SK-N-SH (cell line): ENCODE data around the gene NBDY. TPM values are rescaled to one million over a fixed set of nuclear protein-coding genes. Genes with fewer than 3 reads are reported as not detected.

Experiments
- CTCF ChIA-PET: fragments of 300-600, 350-600 bp; formaldehyde crosslinking; extraction: SDS; loops from one replicate; lab custom pipeline; 2021; lab: Yijun Ruan, JAX
- POLR2A ChIA-PET: fragments of 350-600 bp; sonication (Branson Sonifier 250); formaldehyde crosslinking; extraction: SDS; loops from one replicate; lab custom pipeline; 2020; ENCODE audit warnings: antibody characterized with exemption, inconsistent platforms; lab: Yijun Ruan, JAX
- DNase-seq: peaks from one replicate; pipeline ENCODE4 v3.0.0; 2012
- H2AFZ ChIP-seq: fragments of 200-600 bp; sonication (generic); 2 replicates; pipeline ENCODE4 v1.8.1; 2016; ENCODE audit warnings: antibody characterized with exemption, mild to moderate bottlenecking, low read depth
- H3F3A ChIP-seq: fragments of 200-600 bp; sonication (generic); replicated peaks from 2 replicates; pipeline ENCODE3; 2016; ENCODE audit warnings: antibody characterized with exemption, mild to moderate bottlenecking; ENCODE audit not compliant: insufficient read depth
- H3K27ac ChIP-seq, 2 experiments: fragments of 200-500 bp in 1 of 2; fragments of 200-600 bp in 1 of 2; sonication (Bioruptor generic) in 1 of 2; sonication (generic), shearing (Covaris generic) in 1 of 2; 2 replicates each; pipeline versions ENCODE4 v1.5.1 to v1.6.1; 2014 to 2016; ENCODE audit warnings: low read depth in 2 of 2, inconsistent platforms in 1 of 2, low read length in 1 of 2, mild to moderate bottlenecking in 1 of 2, mixed read lengths in 1 of 2
- H3K27me3 ChIP-seq: fragments of 200-600 bp; sonication (generic), shearing (Covaris generic); 2 replicates; pipeline ENCODE4 v1.6.1; 2016; ENCODE audit warnings: mixed run types; ENCODE audit not compliant: insufficient read depth
- H3K36me3 ChIP-seq, 2 experiments: fragments of 200-500 bp in 1 of 2; fragments of 200-600 bp in 1 of 2; sonication (Bioruptor generic) in 1 of 2; sonication (generic) in 1 of 2; replicated peaks in 1 of 2; 2 replicates each; pipeline versions ENCODE3 to v1.5.1; 2014 to 2016; ENCODE audit warnings: low read length in 1 of 2, mild to moderate bottlenecking in 1 of 2; ENCODE audit not compliant: insufficient read depth in 2 of 2, control insufficient read depth in 1 of 2
- H3K4me1 ChIP-seq, 2 experiments: fragments of 200-500 bp in 1 of 2; fragments of 200-600 bp in 1 of 2; sonication (Bioruptor generic) in 1 of 2; sonication (generic), shearing (Covaris generic) in 1 of 2; 2 replicates each; pipeline versions ENCODE4 v1.5.1 to v1.6.1; 2014 to 2016; ENCODE audit warnings: low read depth in 1 of 2, low read length in 1 of 2, mixed run types in 1 of 2; ENCODE audit not compliant: insufficient read depth in 2 of 2, control insufficient read depth in 1 of 2
- H3K4me2 ChIP-seq: fragments of 200-600 bp; sonication (generic), shearing (Covaris generic); 2 replicates; pipeline ENCODE4 v1.6.1; 2017; ENCODE audit warnings: mixed run types
- H3K4me3 ChIP-seq, 2 experiments: fragments of 200-500 bp in 1 of 2; fragments of 200-600 bp in 1 of 2; sonication (Bioruptor generic) in 1 of 2; sonication (generic), shearing (Covaris generic) in 1 of 2; 2 replicates each; pipeline versions ENCODE4 v1.5.1 to v1.8.1; 2014 to 2016; ENCODE audit warnings: low read depth in 2 of 2, inconsistent platforms in 1 of 2, low read length in 1 of 2, mild to moderate bottlenecking in 1 of 2, mixed read lengths in 1 of 2, moderate library complexity in 1 of 2
- H3K79me2 ChIP-seq: fragments of 200-600 bp; sonication (generic); 2 replicates; pipeline ENCODE4 v1.8.1; 2017; ENCODE audit warnings: mild to moderate bottlenecking; ENCODE audit not compliant: insufficient read depth
- H3K9ac ChIP-seq: fragments of 200-600 bp; sonication (generic); 2 replicates; pipeline ENCODE4 v1.6.1; 2017; ENCODE audit warnings: mixed run types
- H3K9me2 ChIP-seq: fragments of 200-600 bp; sonication (generic); 2 replicates; pipeline ENCODE4 v1.6.1; 2017; ENCODE audit warnings: mixed run types
- H3K9me3 ChIP-seq: fragments of 200-600 bp; sonication (generic); 2 replicates; pipeline ENCODE4 v1.6.1; 2017; ENCODE audit warnings: mixed run types, mild to moderate bottlenecking, moderate library complexity
- H4K20me1 ChIP-seq: fragments of 200-600 bp; sonication (generic); 2 replicates; pipeline ENCODE4 v1.6.1; 2017; ENCODE audit warnings: mild to moderate bottlenecking, mixed run types; ENCODE audit not compliant: insufficient read depth
- CTCF ChIP-seq: fragments of 200-600 bp; sonication (generic); IDR thresholded peaks from 2 replicates; pipeline ENCODE4 v1.6.1; 2017; ENCODE audit warnings: antibody characterized with exemption, mild to moderate bottlenecking, moderate library complexity
- RFX5 ChIP-seq: IDR thresholded peaks from 2 replicates; pipeline ENCODE4 v1.6.1; 2012; ENCODE audit warnings: mild to moderate bottlenecking, improper control_type of control experiment, low read length
- RXRA ChIP-seq: IDR thresholded peaks from 2 replicates; pipeline ENCODE4 v1.4.0; 2012; ENCODE audit warnings: low read depth, mild to moderate bottlenecking, borderline replicate concordance
- TCF12 ChIP-seq: IDR thresholded peaks from 2 replicates; pipeline ENCODE4 v1.4.0; 2012
- YY1 ChIP-seq: IDR thresholded peaks from 2 replicates; pipeline ENCODE4 v1.4.0; 2012; ENCODE audit warnings: low read depth, mild to moderate bottlenecking
- ZBTB33 ChIP-seq: IDR thresholded peaks from 2 replicates; pipeline ENCODE4 v1.4.0; 2012; ENCODE audit warnings: low read depth, borderline replicate concordance
- WGBS: methylation state at CpG from one replicate; pipeline ENCODE4 v1.1.6; 2017; ENCODE audit warnings: low lambda C conversion rate; 5-methylcytosine and 5-hydroxymethylcytosine counted together
- polyA plus RNA-seq, 3 experiments: library from polyadenylated mRNA; depleted of rRNA; stranded (reverse); fragments of >200 nt; gene quantifications; 2 replicates each; pipeline ENCODE4 v1.2.3, GENCODE V29; 2012

NBDY gene
- polyA plus RNA-seq, 1 of the 3 experiments (the other 2 are of a cell fraction) = 68.2 TPM

GRCh38 chrX:56796641-56797395, 67.8 kb downstream of the NBDY start:
- H3K9me2 ChIP-seq = no peaks in the 10 kb centered on the region
- H2AFZ ChIP-seq = no peak overlapping the region
- H3K27me3 ChIP-seq = no peaks in the 10 kb centered on the region
- no peak overlapping the region for H3K27ac ChIP-seq
- POLR2A ChIA-PET = no interaction called here
- no peaks in the 10 kb centered on the region for H3K79me2 ChIP-seq
- no peaks in the 10 kb centered on the region for H3F3A ChIP-seq
- no peak for TF ChIP-seq RFX5
- no peak for TF ChIP-seq YY1
- no peak for TF ChIP-seq CTCF
- TF ChIP-seq RXRA = no peak
- TF ChIP-seq ZBTB33 = no peak
- peaks cover 0 to 6% of the 10 kb centered on the region in 2 experiments; a peak in 1 of 4 replicates for H3K4me1 ChIP-seq
- no peak overlapping the region for H3K4me3 ChIP-seq
- no peaks in the 10 kb centered on the region for H3K36me3 ChIP-seq
- 81% methylated on average over 4 of the region's 4 CpGs for WGBS
- H4K20me1 ChIP-seq = no peaks in the 10 kb centered on the region
- H3K9me3 ChIP-seq = no peaks in the 10 kb centered on the region
- CTCF ChIA-PET = interaction anchor here (1.1 kb wide), 1 partner anchor 12 kb away, joined by 3 read pairs; no protein-coding TSS in a partner anchor
- no peak overlapping the region for H3K9ac ChIP-seq
- peak; percentile 1 for DNase-seq
- H3K4me2 ChIP-seq = no peak overlapping the region

- Histone ChIP-seq H3K36me3 (no peaks in the 10 kb centered on the region), H3F3A (no peaks in the 10 kb centered on the region), H3K27ac (no peak overlapping the region), H3K9me2 (no peaks in the 10 kb centered on the region), H3K27me3 (no peaks in the 10 kb centered on the region), H3K4me1 (peaks cover 0 to 6% of the 10 kb centered on the region in 2 experiments; a peak in 1 of 4 replicates), H3K79me2 (no peaks in the 10 kb centered on the region), H3K9me3 (no peaks in the 10 kb centered on the region), H3K4me3 (no peak overlapping the region), H3K9ac (no peak overlapping the region), H4K20me1 (no peaks in the 10 kb centered on the region), H3K4me2 (no peak overlapping the region), H2AFZ (no peak overlapping the region)
- POLR2A ChIA-PET = no interaction called here
- TF ChIP-seq RXRA (no peak), CTCF (no peak), TCF12 (no peak)
- CTCF ChIA-PET = interaction anchor here (1.8 kb wide), 1 partner anchor 31 kb away, joined by 5 read pairs; no protein-coding TSS in a partner anchor
- 51% methylated on average over 6 of the region's 6 CpGs for WGBS
- peak; percentile 40 for DNase-seq
Measured at GRCh38 chrX:56797574-56798338, 68.7 kb downstream of the NBDY start.
